Sigmoid colon (tissue), 7 donors: Measurements from ENCODE around the gene CCDC69. TPM values are rescaled to one million over a fixed set of nuclear protein-coding genes. Genes with fewer than 3 reads are reported as not detected.

Experiments used
- DNase-seq: peaks from one replicate; pipeline ENCODE4 v3.0.0-alpha.2; 2019
- H3K27ac ChIP-seq, 4 donors: fragments of 200-600 bp; sonication (generic); one replicate each; pipeline ENCODE4 v1.5.1; 2016 to 2019; ENCODE audit warnings: mild to moderate bottlenecking in 1 of 4
- H3K27me3 ChIP-seq, 3 donors: fragments of 200-600 bp; sonication (generic); one replicate each; pipeline ENCODE4 v1.5.1; 2019; ENCODE audit warnings: mild to moderate bottlenecking in 1 of 3
- H3K36me3 ChIP-seq, 4 donors: fragments of 200-600 bp; sonication (generic); one replicate each; pipeline ENCODE4 v1.5.1; 2016 to 2019
- H3K4me1 ChIP-seq, 4 donors: fragments of 200-600 bp; sonication (generic); one replicate each; pipeline ENCODE4 v1.5.1; 2017 to 2019
- H3K4me3 ChIP-seq, 4 donors: fragments of 200-600 bp; sonication (generic); one replicate each; pipeline ENCODE4 v1.5.1; 2017 to 2019; ENCODE audit warnings: mild to moderate bottlenecking in 2 of 4, moderate library complexity in 1 of 4
- H3K9me3 ChIP-seq, 4 donors: fragments of 200-600 bp in 3 of 4; sonication (generic) in 3 of 4; one replicate each; pipeline versions ENCODE4 v1.5.1 to v1.6.1; 2013 to 2019
- CTCF ChIP-seq, 4 experiments: fragments of 450-650 bp in 3 of 4; fragments of 200-600 bp in 1 of 4; IDR thresholded peaks; one replicate each; pipeline ENCODE4 v1.5.1; 2016 to 2019; ENCODE audit warnings: antibody characterized with exemption in 4 of 4, mild to moderate bottlenecking in 3 of 4, moderate library complexity in 2 of 4
- EP300 ChIP-seq, 4 donors: sonication (generic); formaldehyde crosslinking; IDR thresholded peaks; one replicate each; pipeline ENCODE4 v1.6.1; 2017; ENCODE audit warnings: antibody characterized with exemption in 4 of 4
- POLR2A ChIP-seq, 2 donors: fragments of 450-650 bp; IDR thresholded peaks; one replicate each; pipeline ENCODE4 v1.6.1; 2016; ENCODE audit warnings: antibody characterized with exemption in 2 of 2, mild to moderate bottlenecking in 2 of 2, moderate library complexity in 2 of 2
- POLR2AphosphoS5 ChIP-seq, 4 donors: sonication (generic); formaldehyde crosslinking; IDR thresholded peaks; one replicate each; pipeline ENCODE4 v1.6.1; 2017; ENCODE audit warnings: antibody characterized with exemption in 4 of 4
- WGBS, 2 donors: extraction: QIAGEN DNeasy Blood & Tissue Kit; methylation state at CpG; one replicate each; pipeline ENCODE4 v1.1.7; 2013; 5-methylcytosine and 5-hydroxymethylcytosine counted together
- intact Hi-C: fragments of 100-400 bp; cut with DNase I; formaldehyde crosslinking; loops from one replicate; pipeline ENCODE4 v1.15.1; 2023
- polyA plus RNA-seq, 3 donors: library from polyadenylated mRNA; stranded (reverse); fragments of 200-250 nt; gene quantifications; one replicate each; pipeline ENCODE4 v1.2.3, GENCODE V29; 2013
- total RNA-seq, 4 donors: library from RNA; depleted of rRNA; stranded (reverse); fragments of >200 nt; gene quantifications; one replicate each; pipeline ENCODE4 v1.1.0, GENCODE V29; 2016
- donor health status: healthy with polysubstance abuse.
- donor health status: Bipolar disorder and iron deficiency.
- donor health status: healthy.

The CCDC69 gene
- total and polyA plus RNA-seq, 7 donors: 6.0 to 342 (median 199) TPM

GRCh38 chr5:151151793-151152192, 72.1 kb downstream of the CCDC69 start:
- intact Hi-C loops: loop anchor here (5.0 kb wide), 1 partner anchor 86 kb away; no protein-coding TSS in a partner anchor
- Histone ChIP-seq H3K9me3 (no peaks in the 10 kb centered on the region), H3K36me3 (peaks cover 0 to 11% (median 6%) of the 10 kb centered on the region in 4 donors), H3K27ac (peak overlapping the region; percentile 88 to 97 (median 93)), H3K27me3 (no peaks in the 10 kb centered on the region), H3K4me1 (peaks cover 4 to 99% (median 93%) of the 10 kb centered on the region in 4 donors), H3K4me3 (no peak overlapping the region)
- 40 to 76% methylated on average over 5 of the region's 5 CpGs for WGBS, 2 donors
- DNase-seq: no peak
- TF ChIP-seq CTCF (IDR thresholded peaks at IDR 0.05): no peak
- peak in 1 of 4 donors; percentile 19 for TF ChIP-seq POLR2AphosphoS5 (IDR thresholded peaks at IDR 0.05)
- no peak for TF ChIP-seq EP300 (IDR thresholded peaks at IDR 0.05)

DNA sequence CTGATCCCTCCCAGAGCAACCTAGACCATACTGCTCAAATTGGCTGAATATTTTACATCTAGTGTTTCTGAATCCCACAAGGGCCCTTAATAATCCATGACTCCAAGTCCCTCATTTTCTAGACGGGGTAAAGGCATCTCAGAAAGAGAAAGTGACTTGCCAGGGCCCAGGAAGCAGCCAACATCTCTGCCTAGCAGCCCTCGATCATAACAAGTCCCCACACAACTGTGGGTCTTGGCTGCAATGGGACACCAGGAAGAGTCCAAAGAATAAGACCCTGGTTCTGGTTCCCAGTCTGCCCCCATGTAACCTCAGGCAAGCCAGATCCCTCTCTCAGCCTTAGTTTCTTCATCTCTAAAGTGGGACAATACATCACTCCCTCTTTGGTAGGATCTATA, 72.6 kb downstream of the CCDC69 start:
- no peak for TF ChIP-seq CTCF (IDR thresholded peaks at IDR 0.05)
- no peak for TF ChIP-seq POLR2A (IDR thresholded peaks at IDR 0.05)
- no peak for TF ChIP-seq EP300 (IDR thresholded peaks at IDR 0.05)
- TF ChIP-seq POLR2AphosphoS5 (IDR thresholded peaks at IDR 0.05): no peak
- Histone ChIP-seq H3K36me3 (peaks cover 0 to 15% (median 11%) of the 10 kb centered on the region in 4 donors), H3K4me1 (peaks cover 4 to 99% (median 95%) of the 10 kb centered on the region in 4 donors), H3K9me3 (no peaks in the 10 kb centered on the region), H3K4me3 (peak overlapping the region in 1 of 4 donors; percentile 6), H3K27me3 (no peaks in the 10 kb centered on the region), H3K27ac (peak overlapping the region; percentile 88 to 97 (median 93))
- intact Hi-C loops: loop anchor here (5.0 kb wide), 1 partner anchor 86 kb away; no protein-coding TSS in a partner anchor
- DNase-seq: no peak
- WGBS, 2 donors: 23 to 64% methylated on average over 2 of the region's 2 CpGs

- H3K36me3 ChIP-seq: peaks cover 0 to 21% (median 11%) of the 10 kb centered on the region in 4 donors
- TF ChIP-seq POLR2A (IDR thresholded peaks at IDR 0.05) (no peak), POLR2AphosphoS5 (IDR thresholded peaks at IDR 0.05) (peak in 3 of 4 donors; percentile 33 to 76 (median 40)), EP300 (IDR thresholded peaks at IDR 0.05) (peak in 1 of 4 donors; percentile 10)
- intact Hi-C loops: loop anchor here (5.0 kb wide), 1 partner anchor 87 kb away; no protein-coding TSS in a partner anchor
- DNase-seq: peak; percentile 89
- H3K4me1 ChIP-seq: peaks cover 4 to 99% (median 95%) of the 10 kb centered on the region in 4 donors
- H3K27ac ChIP-seq: peak overlapping the region; percentile 88 to 97 (median 93)
- H3K4me3 ChIP-seq: peak overlapping the region in 1 of 4 donors; percentile 6
- H3K9me3 ChIP-seq: no peaks in the 10 kb centered on the region
- WGBS, 2 donors: 16 to 36% methylated on average over 5 of the region's 5 CpGs
- no peaks in the 10 kb centered on the region for H3K27me3 ChIP-seq
Measured at GRCh38 chr5:151150471-151151262, 73.2 kb downstream of the CCDC69 start.

DNA sequence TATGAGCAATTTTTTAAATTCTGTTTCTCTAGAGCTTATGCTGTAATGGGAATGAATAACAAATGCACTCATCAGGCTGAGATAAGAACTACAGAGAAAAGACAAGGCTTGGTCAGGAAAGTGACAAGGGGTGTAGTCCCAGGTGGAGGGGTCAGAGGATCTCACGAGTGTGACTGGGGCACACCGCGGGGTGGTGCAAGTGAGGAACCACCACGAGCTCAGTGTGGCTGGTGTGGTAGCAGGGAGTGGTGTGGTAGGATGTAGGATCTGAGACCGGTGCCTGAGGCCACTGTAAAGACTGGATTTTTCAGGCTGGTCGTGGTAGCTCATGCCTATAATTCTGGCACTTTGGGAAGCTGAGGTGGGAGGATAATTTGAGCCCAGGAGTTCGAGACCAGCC, 75.3 kb downstream of the CCDC69 start:
- DNase-seq: no peak
- TF ChIP-seq POLR2A (IDR thresholded peaks at IDR 0.05) (no peak), POLR2AphosphoS5 (IDR thresholded peaks at IDR 0.05) (no peak), EP300 (IDR thresholded peaks at IDR 0.05) (no peak), CTCF (IDR thresholded peaks at IDR 0.05) (no peak)
- Histone ChIP-seq H3K27ac (peak overlapping the region in 3 of 4 donors; percentile 88 to 97 (median 91)), H3K4me1 (peaks cover 4 to 98% (median 95%) of the 10 kb centered on the region in 4 donors), H3K9me3 (no peaks in the 10 kb centered on the region), H3K4me3 (no peak overlapping the region), H3K36me3 (peaks cover 0 to 31% (median 18%) of the 10 kb centered on the region in 4 donors), H3K27me3 (no peaks in the 10 kb centered on the region)
- 74% methylated on average over 7 of the region's 7 CpGs for WGBS, 2 donors
- intact Hi-C loops: no loop called here

- peaks cover 0 to 31% (median 19%) of the 10 kb centered on the region in 4 donors for H3K36me3 ChIP-seq
- WGBS, 2 donors: 96 to 97% methylated on average over 4 of the region's 4 CpGs
Measured at GRCh38 chr5:151147033-151147432, 76.9 kb downstream of the CCDC69 start.

More at GRCh38 chr5:151147033-151147432, 76.9 kb downstream of the CCDC69 start:
- intact Hi-C loops: no loop called here
- no peaks in the 10 kb centered on the region for H3K27me3 ChIP-seq
- H3K9me3 ChIP-seq: no peaks in the 10 kb centered on the region
- H3K27ac ChIP-seq: no peak overlapping the region
- DNase-seq: no peak
- H3K4me1 ChIP-seq: peaks cover 4 to 99% (median 95%) of the 10 kb centered on the region in 4 donors
- H3K4me3 ChIP-seq: no peak overlapping the region
- TF ChIP-seq CTCF (IDR thresholded peaks at IDR 0.05) (no peak), POLR2AphosphoS5 (IDR thresholded peaks at IDR 0.05) (no peak), EP300 (IDR thresholded peaks at IDR 0.05) (no peak), POLR2A (IDR thresholded peaks at IDR 0.05) (no peak)
